Activated CD4-positive, alpha-beta T cell treated with anti-CD3 and anti-CD28 coated beads for 4 hours (primary cell): Measurements from ENCODE around the gene SYF2.
"Not testable (repeated sequence)": the region's sequence is repeated elsewhere in the genome, so short reads cannot be mapped to it uniquely, and the experiment has no call there.

Experiments used
- DNase-seq, 2 donors: peaks; one replicate each; pipeline ENCODE4 v3.0.0-alpha.2; 2020

Gene SYF2

DNA sequence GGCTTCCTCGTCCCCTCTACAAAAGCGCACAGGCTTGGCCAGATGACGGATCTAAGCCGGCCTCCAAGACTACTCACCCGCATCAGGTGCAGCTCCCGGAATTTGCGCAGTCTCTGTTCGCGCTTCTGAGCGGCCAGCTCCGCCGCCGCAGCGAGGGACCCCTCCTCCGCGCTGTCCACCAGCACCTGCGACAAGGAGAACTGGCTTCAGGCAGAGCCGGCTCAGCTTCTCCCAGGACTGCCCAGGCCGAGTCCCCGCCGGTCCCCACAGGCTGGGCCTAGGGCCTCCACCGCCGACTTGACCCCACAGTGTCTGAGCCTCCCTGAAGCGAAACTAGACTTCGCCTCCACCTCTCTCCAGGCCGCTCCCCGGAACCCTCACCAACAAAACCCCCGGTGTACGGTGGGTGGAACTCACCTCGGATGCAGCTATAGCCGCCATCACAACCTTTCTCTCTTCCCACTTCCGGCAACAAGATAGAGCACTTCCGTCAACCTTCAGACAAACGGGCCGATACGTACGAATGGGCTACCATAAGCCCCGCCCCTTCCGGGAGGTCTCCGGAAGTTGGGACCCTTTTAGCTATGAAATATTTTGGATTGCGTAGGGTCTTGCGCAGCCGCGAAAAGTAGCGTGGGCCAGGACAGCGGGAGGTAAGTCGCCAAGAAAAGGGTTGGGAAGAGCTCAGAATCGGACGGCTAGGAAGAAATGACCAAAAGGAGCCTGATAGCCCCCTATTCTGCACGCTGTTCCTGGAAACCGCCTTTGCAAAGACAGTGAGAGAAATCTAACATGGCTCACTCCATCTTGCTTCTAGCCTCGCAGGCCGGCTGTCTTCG lies at the start of gene SYF2:
Gene SYF2 (minus strand): TSS at position 476 of the 839 bp plus-strand sequence. CDS start 35 bp downstream, at position 441.
- peak; percentile 83 to 84 for DNase-seq

DNA sequence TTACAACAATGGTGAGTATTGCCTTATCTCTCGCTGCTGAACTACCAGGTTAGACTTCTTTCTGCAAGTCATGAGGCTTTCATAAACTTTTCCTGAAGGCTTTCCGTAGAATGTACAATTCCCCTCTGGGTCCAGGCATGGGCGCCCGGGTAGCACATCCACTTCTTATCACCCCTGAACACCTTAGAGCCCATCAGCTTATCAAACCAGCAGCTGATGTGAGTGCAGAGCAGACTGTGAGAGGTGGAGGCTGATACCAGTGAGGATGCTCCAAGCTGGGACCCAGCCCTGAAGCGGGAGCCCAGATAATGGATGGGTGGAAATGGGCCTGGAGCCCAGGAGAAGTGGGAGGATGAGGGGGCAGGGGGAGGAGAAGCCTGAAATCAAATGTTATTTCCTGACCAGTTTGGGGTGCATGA lies 47.4 kb upstream of the SYF2 start:
- DNase-seq = not testable (repeated sequence)

- not testable (repeated sequence) for DNase-seq
These were observed 46.5 kb upstream of the SYF2 start for GRCh38 chr1:25278790-25279189.

- DNase-seq = not testable (repeated sequence)
These were observed 46.1 kb upstream of the SYF2 start for GRCh38 chr1:25278358-25278757.

DNA sequence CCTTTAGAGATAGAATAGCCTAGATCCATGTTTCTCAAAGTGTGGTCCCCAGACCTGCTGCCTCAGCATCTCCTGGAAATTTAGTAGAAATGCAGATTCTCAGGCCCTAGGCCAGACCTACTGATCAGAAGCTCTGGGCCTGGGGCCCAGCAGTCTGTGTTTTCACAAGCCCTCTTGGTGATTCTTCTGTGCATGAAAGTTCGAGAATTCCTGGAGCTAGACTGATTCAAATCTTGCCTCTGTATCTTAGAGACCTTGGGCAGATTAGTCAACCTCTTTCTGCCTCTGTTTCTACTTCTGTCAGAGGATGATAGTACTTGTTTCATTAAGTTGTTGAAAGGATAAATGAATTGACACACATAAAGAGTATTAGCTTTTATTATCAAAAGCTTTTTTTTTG lies 45.0 kb upstream of the SYF2 start:
- not testable (repeated sequence) for DNase-seq

DNA sequence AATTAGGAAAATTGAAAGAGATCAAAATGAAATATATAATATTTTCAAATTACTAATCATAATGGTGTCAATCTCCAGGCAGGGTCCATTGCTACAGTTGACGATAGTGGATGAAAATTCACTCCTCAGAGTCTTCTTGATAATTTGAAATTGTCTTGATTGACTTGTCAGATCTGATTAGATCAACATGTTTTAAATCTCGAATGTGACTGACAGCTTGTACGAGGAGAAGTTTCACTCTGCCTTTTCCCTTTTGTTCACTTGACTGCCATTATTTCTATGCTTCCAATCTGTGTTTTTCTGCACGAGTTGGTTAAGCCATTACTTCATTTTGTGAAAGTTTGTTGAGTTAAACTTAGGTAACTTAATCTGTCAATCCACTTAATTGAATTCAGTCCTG lies 43.3 kb upstream of the SYF2 start:
- DNase-seq = not testable (repeated sequence)

DNA sequence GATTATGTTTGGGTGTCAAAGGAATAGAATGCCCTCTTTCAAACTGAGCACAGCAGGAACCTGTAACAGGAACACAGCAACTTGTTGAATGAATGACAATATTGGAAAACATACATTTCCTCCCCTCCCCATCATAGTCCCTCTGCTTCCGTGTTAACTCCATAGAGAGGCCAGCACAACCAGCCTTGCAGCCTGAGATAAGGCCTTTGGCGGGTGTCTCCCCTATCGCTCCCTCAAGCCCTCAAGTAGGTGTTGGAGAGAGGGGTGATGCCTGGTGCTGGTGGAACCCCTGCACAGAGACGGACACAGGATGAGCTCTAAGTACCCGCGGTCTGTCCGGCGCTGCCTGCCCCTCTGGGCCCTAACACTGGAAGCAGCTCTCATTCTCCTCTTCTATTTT lies 39.9 kb upstream of the SYF2 start, which contains the start of gene RHD:
Gene RHD (plus strand): TSS at position 272 of the 400 bp plus-strand sequence. CDS start 39 bp downstream, at position 311.
- DNase-seq = not testable (repeated sequence)

DNA sequence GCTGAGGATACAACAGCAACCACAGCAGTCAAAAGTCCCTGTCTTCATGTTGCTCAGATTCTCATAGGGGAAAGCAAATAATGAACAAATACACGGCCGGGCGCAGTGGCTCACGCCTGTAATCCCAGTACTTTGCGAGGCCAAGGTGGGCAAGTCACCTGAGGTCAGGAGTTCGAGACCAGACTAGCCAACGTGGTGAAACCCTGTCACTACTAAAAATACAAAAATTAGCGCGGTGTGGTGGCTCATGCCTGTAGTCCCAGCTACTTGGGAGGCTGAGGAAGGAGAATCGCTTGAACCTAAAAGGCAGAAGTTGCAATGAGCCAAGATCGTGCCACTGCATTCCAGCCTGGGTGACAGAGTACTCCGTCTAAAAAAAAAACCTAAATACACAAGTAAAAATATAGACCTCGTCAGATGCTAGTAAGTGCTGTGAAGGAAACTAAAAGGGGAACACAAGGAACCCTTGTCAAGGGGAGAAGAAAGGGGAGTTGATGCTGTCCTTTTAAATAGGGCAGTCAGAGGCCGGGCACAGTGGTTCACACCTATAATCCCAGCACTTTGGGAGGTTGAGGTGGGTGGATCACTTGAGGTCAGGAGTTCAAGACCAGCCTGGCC lies 36.0 kb upstream of the SYF2 start:
- not testable (repeated sequence) for DNase-seq

DNA sequence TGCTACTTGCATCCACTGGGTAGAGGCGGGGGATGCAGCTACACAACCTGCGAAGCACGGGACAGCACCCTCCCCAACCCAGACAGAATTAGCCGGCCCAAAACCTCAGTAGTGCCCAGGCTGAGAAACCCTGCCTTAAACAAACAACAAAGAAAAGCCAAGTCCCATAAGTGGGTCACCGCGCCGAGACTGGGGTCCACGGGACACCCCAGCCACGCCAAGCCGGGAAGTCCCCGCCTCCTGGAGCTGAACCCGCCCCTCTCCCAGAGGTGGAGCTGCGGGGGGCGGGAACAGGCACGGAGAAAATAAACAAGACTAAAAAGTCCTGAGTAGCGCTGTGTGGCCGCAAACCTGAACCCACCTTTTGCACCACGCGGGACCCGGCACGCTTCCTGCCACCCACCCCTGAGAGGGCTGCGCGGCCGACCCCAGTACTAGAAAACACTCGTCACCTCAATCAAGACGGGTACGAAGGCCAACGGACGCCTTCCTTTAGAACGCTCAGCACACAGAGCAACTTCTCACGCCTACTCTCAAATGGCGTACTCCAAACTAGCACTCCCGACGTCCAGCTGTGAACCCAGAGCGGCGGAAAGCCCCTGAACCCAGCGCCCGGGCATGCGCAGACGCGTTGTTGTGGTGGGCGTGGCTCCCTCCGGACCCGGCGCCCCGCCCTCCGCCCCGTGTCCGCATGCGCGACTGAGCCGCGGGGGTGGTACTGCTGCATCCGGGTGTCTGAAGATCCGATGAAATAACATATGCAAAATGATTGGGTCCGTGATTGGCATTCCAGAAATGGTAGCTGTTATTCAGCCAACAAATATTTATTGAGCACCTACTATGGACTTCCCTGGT lies 35.2 kb upstream of the SYF2 start:
- DNase-seq = peak; percentile 71 to 90

- DNase-seq = not testable (repeated sequence)
These were observed 34.4 kb upstream of the SYF2 start for GRCh38 chr1:25266554-25267287.

GRCh38 chr1:25260336-25260735 lies 28.0 kb upstream of the SYF2 start:
- DNase-seq = not testable (repeated sequence)

- not testable (repeated sequence) for DNase-seq
These were observed 27.5 kb upstream of the SYF2 start for GRCh38 chr1:25259813-25260212.

DNA sequence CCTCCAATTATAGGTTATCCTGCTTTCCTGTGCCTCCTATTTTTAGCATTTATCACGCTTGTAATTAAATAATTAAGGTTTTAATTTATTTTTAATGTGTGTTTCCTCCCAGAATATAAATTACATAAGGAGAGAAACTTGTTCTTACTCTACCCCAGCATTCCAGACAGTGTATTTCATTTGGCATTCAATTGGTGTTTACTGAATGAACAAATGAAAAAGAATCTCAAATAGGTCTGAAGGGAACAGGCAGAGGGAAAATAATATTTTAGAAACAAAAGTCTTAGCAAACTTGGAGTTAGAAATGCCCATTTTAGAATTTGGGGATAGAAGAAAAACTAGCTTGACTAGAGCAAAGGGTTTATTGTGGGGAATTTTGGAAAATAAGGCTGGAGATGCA lies 24.9 kb upstream of the SYF2 start:
- no peak for DNase-seq

GRCh38 chr1:25256578-25256965 lies 24.3 kb upstream of the SYF2 start:
- DNase-seq = no peak

DNA sequence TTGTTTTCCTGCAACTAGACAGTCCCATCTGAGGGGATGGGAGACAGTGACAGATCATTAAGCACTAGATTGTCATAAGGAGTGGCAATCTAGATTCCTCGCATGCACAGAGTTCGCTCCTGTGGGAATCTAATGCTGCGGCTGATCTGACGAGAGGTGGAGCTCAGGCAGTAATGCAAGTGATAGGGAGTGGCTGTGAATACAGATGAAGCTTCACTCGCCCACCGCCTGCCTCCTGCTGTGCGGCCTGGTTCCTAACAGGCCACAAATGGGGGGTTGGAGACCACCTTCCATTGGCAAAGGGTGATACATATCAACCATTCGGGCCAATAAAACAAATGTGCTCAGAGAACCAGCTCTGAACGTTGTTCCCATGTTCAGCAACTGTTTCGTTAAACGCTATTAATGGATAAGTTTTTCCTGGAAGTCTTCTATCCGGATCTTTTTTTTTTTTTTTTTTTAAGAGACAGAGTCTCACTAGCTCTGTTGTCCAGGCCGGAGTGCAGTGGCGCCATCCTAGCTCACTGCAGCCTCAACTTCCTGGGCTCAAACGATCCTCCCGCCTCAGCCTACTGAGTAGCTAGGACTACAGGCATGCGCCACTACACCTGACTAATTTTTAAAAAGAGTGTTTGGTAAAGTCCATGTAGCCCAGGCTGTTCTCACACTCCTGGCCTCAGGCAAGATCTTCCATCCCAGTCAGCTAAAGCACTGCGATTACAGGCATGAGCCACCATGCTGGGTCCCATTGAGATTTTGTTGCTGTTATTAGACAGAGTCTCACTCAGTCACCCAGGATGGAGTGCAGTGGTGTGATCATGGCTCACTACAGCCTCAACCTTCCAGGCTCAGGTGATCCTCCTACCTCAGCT lies 23.6 kb upstream of the SYF2 start:
- no peak for DNase-seq

DNA sequence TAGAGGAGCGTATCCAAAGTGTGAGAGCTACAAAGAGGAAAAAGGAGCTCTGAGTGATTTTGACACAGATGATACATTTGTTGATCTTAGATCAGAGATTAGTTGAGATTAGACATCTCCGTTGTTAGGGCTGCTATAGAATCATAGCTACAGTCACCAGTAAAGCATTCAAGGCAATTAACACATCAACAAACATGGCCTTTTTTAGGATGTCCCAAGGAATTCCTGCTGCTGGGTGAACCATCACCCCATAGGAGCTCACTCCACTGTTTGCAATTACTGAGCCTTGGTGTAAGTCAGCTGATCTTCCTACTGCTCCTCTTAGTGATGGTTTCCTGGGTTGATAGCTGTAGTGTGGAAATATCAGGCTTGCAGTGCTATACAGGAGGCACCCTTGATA lies 21.6 kb upstream of the SYF2 start:
- DNase-seq = no peak

GRCh38 chr1:25247829-25248754 lies 15.8 kb upstream of the SYF2 start:
- DNase-seq = no peak

- peak; percentile 100 for DNase-seq
These were observed 14.9 kb upstream of the SYF2 start, which contains the start of gene RSRP1 for GRCh38 chr1:25247024-25247828. Gene RSRP1 (minus strand): TSS chr1:25247454. CDS start chr1:25246963, 491 bp downstream.

- peak; percentile 15 to 20 for DNase-seq
These were observed 14.3 kb upstream of the SYF2 start for GRCh38 chr1:25246600-25247023.
